OCI-LY3 (cell line): ENCODE results near the gene CMSS1.

Source experiments
- CTCF ChIP-seq: fragments of 200-600, 300-600 bp; sonication (generic); IDR thresholded peaks from 2 replicates; pipeline ENCODE4 v1.5.1; 2014; ENCODE audit warnings: antibody characterized with exemption, low read length, low read depth
- EZH2phosphoT487 ChIP-seq: fragments of 200-600 bp; shearing (Covaris generic); IDR thresholded peaks from 2 replicates; pipeline ENCODE4 v1.6.1; 2018; ENCODE audit warnings: antibody characterized with exemption, mixed run types, low read depth

GRCh38 chr3:99965681-99966408 is 148.2 kb downstream of the CMSS1 start:
- no peak for TF ChIP-seq EZH2phosphoT487
- no peak for TF ChIP-seq CTCF
